IgD-negative memory B cell (primary cell): Measurements from ENCODE around the gene CHST11. TPM values are rescaled to one million over a fixed set of nuclear protein-coding genes. Genes with fewer than 3 reads are reported as not detected.
A peak's percentile ranks its signal among the peaks of the same experiment; 100 is the strongest.

ENCODE experiments used
- H3K27ac Mint-ChIP-seq, 3 donors: one replicate each; pipeline ENCODE4 v1.8.0; 2020 to 2022; ENCODE audit warnings: mild to moderate bottlenecking in 3 of 3, mixed read lengths in 3 of 3, moderate library complexity in 1 of 3
- H3K27me3 Mint-ChIP-seq: one replicate; pipeline ENCODE4 v1.8.0; 2021; ENCODE audit warnings: mixed read lengths
- H3K36me3 Mint-ChIP-seq: one replicate; pipeline ENCODE4 v1.8.0; 2020; ENCODE audit warnings: mild to moderate bottlenecking, mixed read lengths
- H3K4me1 Mint-ChIP-seq, 3 donors: one replicate each; pipeline ENCODE4 v1.8.0; 2020 to 2022; ENCODE audit warnings: mixed read lengths in 3 of 3, mild to moderate bottlenecking in 1 of 3
- H3K4me3 Mint-ChIP-seq, 4 donors: one replicate each; pipeline ENCODE4 v1.8.0; 2020 to 2022; ENCODE audit warnings: mild to moderate bottlenecking in 4 of 4, mixed read lengths in 4 of 4, moderate library complexity in 3 of 4
- H3K9me3 Mint-ChIP-seq, 3 donors: one replicate each; pipeline ENCODE4 v1.8.0; 2020 to 2021; ENCODE audit warnings: mixed read lengths in 3 of 3, mild to moderate bottlenecking in 1 of 3
- polyA plus RNA-seq: library from polyadenylated mRNA; unstranded; fragments of 300-500 nt; fragmentation: Illumina TruSeq; gene quantifications from one replicate; pipeline ENCODE4 v1.2.3, GENCODE V29; 2021

The CHST11 gene
- polyA plus RNA-seq, 1 donor from 2014 or later: 41.7 TPM

GRCh38 chr12:104591257-104591885 lies 134.6 kb downstream of the CHST11 start:
- H3K4me3 Mint-ChIP-seq: no peak overlapping the region
- H3K27ac Mint-ChIP-seq: no peak overlapping the region
- H3K36me3 Mint-ChIP-seq: peaks cover 7% of the 10 kb centered on the region
- no peaks in the 10 kb centered on the region for H3K9me3 Mint-ChIP-seq
- peaks cover 12 to 25% (median 22%) of the 10 kb centered on the region in 3 donors for H3K4me1 Mint-ChIP-seq
- H3K27me3 Mint-ChIP-seq: no peaks in the 10 kb centered on the region

GRCh38 chr12:104593482-104593881 lies 136.7 kb downstream of the CHST11 start:
- Mint-ChIP-seq H3K4me1 (peaks cover 24 to 33% (median 31%) of the 10 kb centered on the region in 3 donors), H3K36me3 (peaks cover 6% of the 10 kb centered on the region), H3K27ac (peak overlapping the region in 1 of 3 donors; percentile 53), H3K4me3 (no peak overlapping the region), H3K9me3 (no peaks in the 10 kb centered on the region), H3K27me3 (no peaks in the 10 kb centered on the region)

GRCh38 chr12:104596134-104596799 lies 139.5 kb downstream of the CHST11 start:
- H3K4me3 Mint-ChIP-seq: no peak overlapping the region
- H3K27me3 Mint-ChIP-seq: no peaks in the 10 kb centered on the region
- H3K4me1 Mint-ChIP-seq: peaks cover 29 to 45% (median 39%) of the 10 kb centered on the region in 3 donors
- H3K9me3 Mint-ChIP-seq: no peaks in the 10 kb centered on the region
- no peak overlapping the region for H3K27ac Mint-ChIP-seq
- no peaks in the 10 kb centered on the region for H3K36me3 Mint-ChIP-seq

GRCh38 chr12:104596898-104597843 lies 140.4 kb downstream of the CHST11 start:
- Mint-ChIP-seq H3K36me3 (no peaks in the 10 kb centered on the region), H3K27me3 (no peaks in the 10 kb centered on the region), H3K4me1 (peaks cover 29 to 53% (median 39%) of the 10 kb centered on the region in 3 donors), H3K9me3 (no peaks in the 10 kb centered on the region), H3K27ac (no peak overlapping the region), H3K4me3 (peak overlapping the region in 1 of 4 donors; percentile 37)

GRCh38 chr12:104598342-104599271 lies 141.9 kb downstream of the CHST11 start:
- H3K27me3 Mint-ChIP-seq: no peaks in the 10 kb centered on the region
- peak overlapping the region in 1 of 3 donors; percentile 53 for H3K27ac Mint-ChIP-seq
- H3K9me3 Mint-ChIP-seq: no peaks in the 10 kb centered on the region
- H3K36me3 Mint-ChIP-seq: no peaks in the 10 kb centered on the region
- H3K4me1 Mint-ChIP-seq: peaks cover 33 to 59% (median 41%) of the 10 kb centered on the region in 3 donors
- H3K4me3 Mint-ChIP-seq: no peak overlapping the region

GRCh38 chr12:104599272-104600035 lies 142.7 kb downstream of the CHST11 start:
- Mint-ChIP-seq H3K36me3 (no peaks in the 10 kb centered on the region), H3K27me3 (no peaks in the 10 kb centered on the region), H3K4me3 (peak overlapping the region in 1 of 4 donors; percentile 21), H3K4me1 (peaks cover 36 to 66% (median 47%) of the 10 kb centered on the region in 3 donors), H3K9me3 (no peaks in the 10 kb centered on the region), H3K27ac (no peak overlapping the region)

GRCh38 chr12:104600036-104600712 lies 143.4 kb downstream of the CHST11 start:
- Mint-ChIP-seq H3K27ac (no peak overlapping the region), H3K36me3 (no peaks in the 10 kb centered on the region), H3K4me1 (peaks cover 39 to 72% (median 51%) of the 10 kb centered on the region in 3 donors), H3K4me3 (peak overlapping the region in 2 of 4 donors; percentile 49 to 50), H3K9me3 (no peaks in the 10 kb centered on the region), H3K27me3 (no peaks in the 10 kb centered on the region)

- peak overlapping the region in 1 of 4 donors; percentile 50 for H3K4me3 Mint-ChIP-seq
- no peaks in the 10 kb centered on the region for H3K36me3 Mint-ChIP-seq
- H3K9me3 Mint-ChIP-seq: no peaks in the 10 kb centered on the region
- H3K27ac Mint-ChIP-seq: peak overlapping the region in 2 of 3 donors; percentile 23 to 70
- H3K4me1 Mint-ChIP-seq: peaks cover 37 to 70% (median 53%) of the 10 kb centered on the region in 3 donors
- no peaks in the 10 kb centered on the region for H3K27me3 Mint-ChIP-seq
Observed at GRCh38 chr12:104600790-104601739, 144.3 kb downstream of the CHST11 start.

GRCh38 chr12:104602406-104602805 lies 145.7 kb downstream of the CHST11 start:
- Mint-ChIP-seq H3K27me3 (no peaks in the 10 kb centered on the region), H3K36me3 (peaks cover 1% of the 10 kb centered on the region), H3K9me3 (no peaks in the 10 kb centered on the region), H3K4me1 (peaks cover 24 to 59% (median 45%) of the 10 kb centered on the region in 3 donors), H3K27ac (no peak overlapping the region), H3K4me3 (peak overlapping the region in 1 of 4 donors; percentile 59)

GRCh38 chr12:104602896-104603295 lies 146.1 kb downstream of the CHST11 start:
- peaks cover 2% of the 10 kb centered on the region for H3K36me3 Mint-ChIP-seq
- peaks cover 19 to 56% (median 45%) of the 10 kb centered on the region in 3 donors for H3K4me1 Mint-ChIP-seq
- no peaks in the 10 kb centered on the region for H3K9me3 Mint-ChIP-seq
- no peak overlapping the region for H3K4me3 Mint-ChIP-seq
- no peaks in the 10 kb centered on the region for H3K27me3 Mint-ChIP-seq
- H3K27ac Mint-ChIP-seq: peak overlapping the region in 1 of 3 donors; percentile 8

- Mint-ChIP-seq H3K9me3 (no peaks in the 10 kb centered on the region), H3K36me3 (peaks cover 2% of the 10 kb centered on the region), H3K27ac (peak overlapping the region; percentile 8 to 79 (median 10)), H3K4me1 (peaks cover 19 to 56% (median 46%) of the 10 kb centered on the region in 3 donors), H3K4me3 (peak overlapping the region in 3 of 4 donors; percentile 18 to 77 (median 41)), H3K27me3 (no peaks in the 10 kb centered on the region)
Observed at GRCh38 chr12:104603545-104603973, 146.8 kb downstream of the CHST11 start.
